Kidney capillary endothelial cell (primary cell): ENCODE results near the gene PIH1D1.
A peak's percentile ranks its signal among the peaks of the same experiment; 100 is the strongest.
"Not testable (repeated sequence)": the region's sequence is repeated elsewhere in the genome, so short reads cannot be mapped to it uniquely, and the experiment has no call there.

Experiments
- DNase-seq: peaks from one replicate; pipeline ENCODE4 v3.0.0-alpha.2; 2018; ENCODE audit warnings: low spot score

PIH1D1 gene

GRCh38 chr19:49455773-49456172 lies 4.2 kb upstream of the PIH1D1 start:
- no peak for DNase-seq

GRCh38 chr19:49453757-49454240 lies 2.2 kb upstream of the PIH1D1 start:
- no peak for DNase-seq

- DNase-seq, result peak; percentile 96
Observed at GRCh38 chr19:49453013-49453756, 1.6 kb upstream of the PIH1D1 start, which contains the start of gene ALDH16A1. TSS of gene ALDH16A1 (plus strand) at chr19:49453225. CDS start at chr19:49453332, 107 bp downstream.

- DNase-seq, result no peak
Observed at GRCh38 chr19:49450405-49450804, 1.2 kb downstream of the PIH1D1 start.

- no peak for DNase-seq
Observed at GRCh38 chr19:49448432-49448786, 3.2 kb downstream of the PIH1D1 start.

- DNase-seq, result no peak
Observed at GRCh38 chr19:49447485-49448431, 3.9 kb downstream of the PIH1D1 start.

- DNase-seq, result no peak
Observed at GRCh38 chr19:49445997-49446396, 5.6 kb downstream of the PIH1D1 start.

GRCh38 chr19:49444100-49444700 lies 7.4 kb downstream of the PIH1D1 start:
- not testable (repeated sequence) for DNase-seq

GRCh38 chr19:49443366-49444099 lies 8.1 kb downstream of the PIH1D1 start:
- peak; percentile 87 for DNase-seq

- peak; percentile 61 for DNase-seq
Observed at GRCh38 chr19:49442771-49443365, 8.7 kb downstream of the PIH1D1 start.

- no peak for DNase-seq
Observed at GRCh38 chr19:49442354-49442753, 9.3 kb downstream of the PIH1D1 start.

GRCh38 chr19:49441960-49442350 lies 9.7 kb downstream of the PIH1D1 start:
- DNase-seq, result no peak

GRCh38 chr19:49441210-49441959 lies 10.2 kb downstream of the PIH1D1 start, which contains the start of gene SLC17A7:
TSS of gene SLC17A7 (minus strand) at chr19:49441527. CDS start at chr19:49441379, 148 bp downstream.
- DNase-seq, result no peak

GRCh38 chr19:49440439-49441209 lies 11.0 kb downstream of the PIH1D1 start:
- DNase-seq, result no peak

- DNase-seq, result no peak
Observed at GRCh38 chr19:49439836-49440235, 11.8 kb downstream of the PIH1D1 start.

- no peak for DNase-seq
Observed at GRCh38 chr19:49438261-49438660, 13.4 kb downstream of the PIH1D1 start.

- no peak for DNase-seq
Observed at GRCh38 chr19:49437231-49437630, 14.4 kb downstream of the PIH1D1 start.

GRCh38 chr19:49436381-49437017 lies 15.1 kb downstream of the PIH1D1 start:
- no peak for DNase-seq

GRCh38 chr19:49435670-49436069 lies 15.9 kb downstream of the PIH1D1 start:
- no peak for DNase-seq
